Measurements from ENCODE around the gene GABRE.

The GABRE gene

DNA sequence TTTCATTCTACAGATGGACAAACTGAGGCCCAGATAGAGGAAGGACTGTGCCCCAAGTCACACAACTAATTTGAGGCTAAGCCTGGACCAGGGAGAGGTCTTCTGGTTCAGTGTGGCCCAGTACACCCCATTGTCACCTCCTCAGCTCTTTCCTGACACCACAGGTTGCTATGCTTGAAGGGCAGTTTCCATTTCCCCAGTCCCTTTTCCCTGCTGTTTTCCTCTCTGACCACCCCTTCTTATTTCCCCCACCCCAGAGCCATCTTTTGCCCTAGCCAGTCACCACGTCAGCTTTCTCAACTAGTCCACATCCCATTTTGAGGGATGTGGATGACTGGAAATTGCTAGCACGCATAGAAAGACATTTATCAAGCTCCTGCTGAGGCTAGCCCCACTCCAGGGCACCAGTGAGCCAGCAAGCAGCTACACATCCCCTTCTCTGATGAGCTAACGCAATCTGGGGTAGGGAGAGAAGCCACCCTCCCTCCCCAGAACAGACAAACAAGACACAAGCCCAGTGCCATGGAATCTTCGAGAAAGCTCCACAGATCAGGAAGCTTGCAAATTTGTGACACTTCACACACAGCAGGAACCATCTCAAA, 1.3 kb downstream of the GABRE start:
- no peak overlapping the region for H3K4me3 ChIP-seq (ENCODE audit: low read depth, low read length)
- TF ChIP-seq, protein P1, sequence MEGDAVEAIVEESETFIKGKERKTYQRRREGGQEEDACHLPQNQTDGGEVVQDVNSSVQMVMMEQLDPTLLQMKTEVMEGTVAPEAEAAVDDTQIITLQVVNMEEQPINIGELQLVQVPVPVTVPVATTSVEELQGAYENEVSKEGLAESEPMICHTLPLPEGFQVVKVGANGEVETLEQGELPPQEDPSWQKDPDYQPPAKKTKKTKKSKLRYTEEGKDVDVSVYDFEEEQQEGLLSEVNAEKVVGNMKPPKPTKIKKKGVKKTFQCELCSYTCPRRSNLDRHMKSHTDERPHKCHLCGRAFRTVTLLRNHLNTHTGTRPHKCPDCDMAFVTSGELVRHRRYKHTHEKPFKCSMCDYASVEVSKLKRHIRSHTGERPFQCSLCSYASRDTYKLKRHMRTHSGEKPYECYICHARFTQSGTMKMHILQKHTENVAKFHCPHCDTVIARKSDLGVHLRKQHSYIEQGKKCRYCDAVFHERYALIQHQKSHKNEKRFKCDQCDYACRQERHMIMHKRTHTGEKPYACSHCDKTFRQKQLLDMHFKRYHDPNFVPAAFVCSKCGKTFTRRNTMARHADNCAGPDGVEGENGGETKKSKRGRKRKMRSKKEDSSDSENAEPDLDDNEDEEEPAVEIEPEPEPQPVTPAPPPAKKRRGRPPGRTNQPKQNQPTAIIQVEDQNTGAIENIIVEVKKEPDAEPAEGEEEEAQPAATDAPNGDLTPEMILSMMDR (IDR thresholded peaks at IDR 0.05; ENCODE audit: borderline replicate concordance, insufficient read depth, low read depth, low read length): no peak

DNA sequence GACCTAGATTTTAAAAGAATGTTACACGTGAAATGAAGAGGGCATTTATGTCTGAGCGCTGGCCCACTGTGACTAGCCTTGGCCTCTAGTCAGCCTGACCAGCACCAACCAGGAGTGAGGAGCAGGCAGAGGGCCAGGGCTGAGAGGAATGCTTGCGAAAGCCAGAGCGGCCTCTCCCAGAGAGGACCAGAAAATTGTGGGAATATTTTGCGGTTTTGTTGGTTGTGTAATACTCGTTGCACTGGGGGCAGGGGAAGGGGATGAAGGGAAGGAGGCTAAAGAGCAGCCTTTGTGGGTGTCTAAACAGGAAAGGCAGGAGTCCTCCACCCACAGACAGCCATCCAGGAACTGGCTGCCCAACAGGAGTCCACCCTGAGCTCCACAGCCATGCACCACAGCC, 3.8 kb downstream of the GABRE start:
- H3K4me3 ChIP-seq (ENCODE audit: low read depth, low read length): no peak overlapping the region
- TF ChIP-seq, protein P1 (IDR thresholded peaks at IDR 0.05; ENCODE audit: borderline replicate concordance, insufficient read depth, low read depth, low read length): no peak

DNA sequence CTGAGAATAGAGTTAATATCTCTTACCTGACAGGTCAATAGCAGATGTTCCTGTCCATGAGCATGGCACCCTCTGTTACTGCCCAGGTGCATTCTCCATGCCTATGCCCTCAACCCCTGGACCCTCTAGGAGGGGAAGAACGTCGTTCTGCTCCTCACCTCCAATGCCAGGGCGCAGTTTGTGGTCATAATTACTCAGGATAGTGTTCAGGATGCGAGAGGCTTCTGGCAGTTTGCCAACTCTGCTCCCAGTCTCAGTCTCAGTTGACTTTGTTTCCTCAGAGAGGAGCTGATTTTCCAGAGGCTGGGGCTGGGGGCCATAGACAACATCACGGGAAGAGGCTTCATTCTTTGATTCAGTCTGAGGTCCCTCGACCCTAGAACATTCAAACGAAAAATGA, 4.4 kb downstream of the GABRE start:
- TF ChIP-seq, protein P1 (IDR thresholded peaks at IDR 0.05; ENCODE audit: borderline replicate concordance, insufficient read depth, low read depth, low read length): no peak
- no peak overlapping the region for H3K4me3 ChIP-seq (ENCODE audit: low read depth, low read length)

DNA sequence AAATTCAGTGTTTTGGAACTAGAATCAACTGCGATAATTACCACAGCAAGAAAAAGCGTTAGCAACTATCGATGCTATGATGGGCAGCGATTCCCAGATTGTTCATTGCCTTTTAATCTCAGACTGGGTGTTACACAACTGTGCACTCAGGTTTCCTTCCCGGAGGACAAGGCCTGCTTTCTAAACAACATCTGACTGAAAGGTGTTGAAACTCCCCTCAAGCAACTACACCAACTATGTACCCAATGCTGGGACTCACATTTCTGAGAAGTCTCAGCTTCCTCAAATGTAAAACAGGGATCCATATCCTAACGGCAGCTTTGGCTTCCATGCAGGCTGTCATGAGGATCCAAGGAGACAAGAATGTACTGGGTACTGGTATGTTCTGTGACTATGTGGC, 8.2 kb downstream of the GABRE start:
- TF ChIP-seq, protein P1 (IDR thresholded peaks at IDR 0.05; ENCODE audit: borderline replicate concordance, insufficient read depth, low read depth, low read length): no peak

DNA sequence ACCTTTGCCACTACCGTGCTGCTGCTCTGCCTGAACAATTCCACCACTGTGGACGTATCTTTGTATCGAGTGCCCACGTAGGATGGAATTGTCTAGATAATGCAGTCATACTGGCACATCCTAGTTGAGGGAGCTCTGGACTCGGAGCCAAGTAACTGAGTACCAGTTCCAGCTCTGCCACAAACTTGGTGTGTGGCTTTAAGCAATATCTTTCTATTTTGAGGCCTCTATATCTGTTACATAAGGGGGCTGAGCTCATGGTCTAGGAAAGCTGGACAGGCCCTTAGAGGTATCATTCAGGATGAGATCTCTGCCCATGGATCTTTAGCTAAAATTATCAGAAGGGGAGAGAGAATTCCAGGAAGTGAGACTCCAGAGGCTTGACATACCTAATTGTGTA, 12.4 kb downstream of the GABRE start:
- TF ChIP-seq, protein P1 (IDR thresholded peaks at IDR 0.05; ENCODE audit: borderline replicate concordance, insufficient read depth, low read depth, low read length): no peak
- no peak overlapping the region for H3K4me3 ChIP-seq (ENCODE audit: low read depth, low read length)

More for the DNA sequence above, 8.2 kb downstream of the GABRE start:
- no peak overlapping the region for H3K4me3 ChIP-seq (ENCODE audit: low read depth, low read length)

DNA sequence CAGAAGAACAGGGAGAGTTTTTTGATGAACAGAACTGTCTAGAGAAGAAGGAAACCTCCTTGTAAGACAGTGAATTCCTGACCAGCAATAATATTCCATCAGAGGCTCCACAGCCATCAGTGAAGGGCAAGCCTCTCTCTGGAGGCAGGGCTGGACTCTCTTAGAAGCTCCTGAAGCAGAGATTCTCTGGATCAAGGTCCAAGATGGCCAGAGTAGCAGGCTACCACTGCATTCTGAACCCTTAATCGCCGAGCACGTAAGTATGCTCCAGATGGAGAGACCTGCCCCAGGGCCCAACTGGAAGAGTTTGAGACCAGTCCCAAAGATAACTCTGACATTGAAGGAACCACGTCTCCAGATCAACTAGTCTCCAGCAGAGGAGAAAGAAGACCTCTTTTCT, 16.4 kb downstream of the GABRE start:
- TF ChIP-seq, protein P1 (IDR thresholded peaks at IDR 0.05; ENCODE audit: borderline replicate concordance, insufficient read depth, low read depth, low read length): no peak
- H3K4me3 ChIP-seq (ENCODE audit: low read depth, low read length): no peak overlapping the region

DNA sequence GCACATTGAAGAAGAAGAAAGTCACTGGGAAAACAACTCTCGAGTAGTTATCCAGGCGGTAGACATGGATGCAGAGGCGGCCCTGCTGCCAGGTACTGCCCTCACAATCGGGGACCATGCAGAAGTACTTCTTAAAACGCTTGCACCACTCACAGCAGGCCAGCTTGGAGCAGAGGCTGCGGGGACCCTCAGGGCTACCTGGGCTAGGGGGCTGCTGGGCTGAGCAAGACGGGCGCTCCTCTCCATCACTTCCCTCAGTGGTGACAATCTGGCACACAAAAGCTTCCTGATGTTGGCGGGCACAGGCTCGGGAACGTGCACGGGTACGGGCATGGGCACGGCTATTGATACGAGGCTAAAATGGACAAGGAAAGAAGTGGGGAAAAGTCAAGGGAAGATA, 19.7 kb downstream of the GABRE start:
- H3K4me3 ChIP-seq (ENCODE audit: low read depth, low read length): no peak overlapping the region
- TF ChIP-seq, protein P1 (IDR thresholded peaks at IDR 0.05; ENCODE audit: borderline replicate concordance, insufficient read depth, low read depth, low read length): no peak
